Liver (tissue), 3 donors: ENCODE measurements around the gene EXOC3L1.

ENCODE experiments used
- CTCF ChIP-seq: fragments of 150-350 bp; IDR thresholded peaks from 2 replicates; pipeline ENCODE4 v1.5.1; 2017; ENCODE audit warnings: improper control_type of control experiment, low read depth, low read length; ENCODE audit not compliant: missing input control
- EGR1 ChIP-seq, 2 donors: IDR thresholded peaks; 2 replicates each; pipeline ENCODE4 v1.6.1; 2016 to 2018; ENCODE audit warnings: antibody characterized with exemption in 2 of 2, low read depth in 2 of 2
- HNF4G ChIP-seq: IDR thresholded peaks from 2 replicates; pipeline ENCODE4 v1.6.1; 2016; ENCODE audit warnings: antibody characterized with exemption
- MAX ChIP-seq: IDR thresholded peaks from 2 replicates; pipeline ENCODE4 v1.6.1; 2016; ENCODE audit warnings: antibody characterized with exemption
- NR2F2 ChIP-seq: IDR thresholded peaks from 2 replicates; pipeline ENCODE4 v1.6.1; 2016; ENCODE audit warnings: antibody characterized with exemption
- RAD21 ChIP-seq, 2 donors: IDR thresholded peaks; 2 replicates each; pipeline ENCODE4 v1.6.1; 2016; ENCODE audit warnings: antibody characterized with exemption in 2 of 2, mild to moderate bottlenecking in 2 of 2
- TF ChIP-seq, protein P1 (sequence below): IDR thresholded peaks from 2 replicates; pipeline ENCODE4 v1.6.1; 2016; ENCODE audit warnings: antibody characterized with exemption, mild to moderate bottlenecking
- donor health status: healthy.
- donor health status: healthy.

DNA sequence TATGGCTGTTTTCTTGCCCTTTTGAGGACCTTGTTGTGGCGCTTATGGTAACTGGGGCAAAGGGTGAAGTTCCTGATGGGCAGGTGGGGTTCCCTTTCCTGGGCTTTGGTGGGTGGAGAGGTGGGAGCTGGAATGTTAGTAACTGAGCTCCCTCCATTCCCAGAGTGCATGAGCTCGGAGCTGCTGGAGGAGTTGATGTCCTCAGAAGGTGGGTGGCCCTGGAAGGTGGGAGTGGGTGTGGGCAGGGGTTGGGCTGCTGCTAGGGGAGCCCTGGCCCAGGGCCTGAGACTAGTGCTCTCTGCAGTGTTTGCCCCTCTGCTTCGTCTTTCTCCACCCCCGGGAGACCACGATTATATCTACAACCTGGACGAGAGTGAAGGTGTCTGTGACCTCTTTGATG is 7.8 kb upstream of the EXOC3L1 start:
- TF ChIP-seq HNF4G (no peak), CTCF (no peak), RAD21 (IDR thresholded peaks at IDR 0.05) (no peak), MAX (no peak), NR2F2 (no peak), EGR1 (IDR thresholded peaks at IDR 0.05; ENCODE audit: low read depth in 2 of 2) (no peak)
- TF ChIP-seq, protein P1, sequence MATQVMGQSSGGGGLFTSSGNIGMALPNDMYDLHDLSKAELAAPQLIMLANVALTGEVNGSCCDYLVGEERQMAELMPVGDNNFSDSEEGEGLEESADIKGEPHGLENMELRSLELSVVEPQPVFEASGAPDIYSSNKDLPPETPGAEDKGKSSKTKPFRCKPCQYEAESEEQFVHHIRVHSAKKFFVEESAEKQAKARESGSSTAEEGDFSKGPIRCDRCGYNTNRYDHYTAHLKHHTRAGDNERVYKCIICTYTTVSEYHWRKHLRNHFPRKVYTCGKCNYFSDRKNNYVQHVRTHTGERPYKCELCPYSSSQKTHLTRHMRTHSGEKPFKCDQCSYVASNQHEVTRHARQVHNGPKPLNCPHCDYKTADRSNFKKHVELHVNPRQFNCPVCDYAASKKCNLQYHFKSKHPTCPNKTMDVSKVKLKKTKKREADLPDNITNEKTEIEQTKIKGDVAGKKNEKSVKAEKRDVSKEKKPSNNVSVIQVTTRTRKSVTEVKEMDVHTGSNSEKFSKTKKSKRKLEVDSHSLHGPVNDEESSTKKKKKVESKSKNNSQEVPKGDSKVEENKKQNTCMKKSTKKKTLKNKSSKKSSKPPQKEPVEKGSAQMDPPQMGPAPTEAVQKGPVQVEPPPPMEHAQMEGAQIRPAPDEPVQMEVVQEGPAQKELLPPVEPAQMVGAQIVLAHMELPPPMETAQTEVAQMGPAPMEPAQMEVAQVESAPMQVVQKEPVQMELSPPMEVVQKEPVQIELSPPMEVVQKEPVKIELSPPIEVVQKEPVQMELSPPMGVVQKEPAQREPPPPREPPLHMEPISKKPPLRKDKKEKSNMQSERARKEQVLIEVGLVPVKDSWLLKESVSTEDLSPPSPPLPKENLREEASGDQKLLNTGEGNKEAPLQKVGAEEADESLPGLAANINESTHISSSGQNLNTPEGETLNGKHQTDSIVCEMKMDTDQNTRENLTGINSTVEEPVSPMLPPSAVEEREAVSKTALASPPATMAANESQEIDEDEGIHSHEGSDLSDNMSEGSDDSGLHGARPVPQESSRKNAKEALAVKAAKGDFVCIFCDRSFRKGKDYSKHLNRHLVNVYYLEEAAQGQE, result no peak
